Activated T-cell treated with anti-CD3 and anti-CD28 coated beads, Interleukin-2, amount 50 U/mL, for 1 hour (primary cell): ENCODE results near the gene PIGO.
A peak's percentile ranks its signal among the peaks of the same experiment; 100 is the strongest.

Experiments used
- DNase-seq: peaks from one replicate; pipeline ENCODE4 v3.0.0-alpha.2; 2020

The PIGO gene

DNA sequence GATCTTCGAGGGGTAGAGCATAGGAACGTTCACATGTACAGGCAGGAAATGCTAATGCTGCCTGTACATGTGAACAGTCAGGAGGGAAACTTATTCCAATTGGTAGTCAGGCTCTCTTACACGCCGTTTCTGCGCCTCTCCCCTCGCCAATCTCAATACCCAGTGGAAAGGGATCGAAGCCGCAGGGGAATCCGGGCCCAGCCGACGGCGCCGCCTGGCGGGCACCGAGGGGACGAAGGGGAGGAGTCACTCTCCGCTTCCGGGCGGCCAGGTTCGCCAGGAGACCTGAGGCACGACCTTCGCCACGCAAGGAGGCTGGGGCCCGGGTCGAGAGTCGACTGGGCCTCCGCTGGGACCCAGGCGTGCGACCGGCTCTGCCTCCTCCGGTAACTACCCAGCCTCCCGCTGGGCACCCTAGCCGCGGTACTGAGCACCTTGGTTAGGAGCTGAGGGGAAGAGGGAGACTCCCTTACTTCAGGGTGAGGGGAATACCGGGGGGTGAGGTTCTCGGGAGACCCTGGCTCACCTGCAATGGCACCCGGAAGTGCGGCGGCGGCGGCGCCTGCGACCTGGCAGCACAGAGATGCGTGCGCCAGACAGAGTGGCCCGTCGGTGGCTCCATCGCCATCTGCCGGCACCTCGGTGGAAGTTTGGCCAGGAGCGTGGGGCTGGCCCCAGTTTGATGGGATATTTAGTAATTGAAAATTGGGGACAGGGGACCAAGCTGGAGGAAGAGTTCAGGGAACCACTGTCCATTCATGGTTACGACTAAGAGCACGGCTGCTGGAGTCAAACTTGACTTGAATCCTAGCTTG, at the start of gene PIGO:
Gene PIGO (minus strand): TSS at position 557 of the 815 bp plus-strand sequence. CDS start 1,026 bp downstream, outside the sequence.
- peak; percentile 90 for DNase-seq

DNA sequence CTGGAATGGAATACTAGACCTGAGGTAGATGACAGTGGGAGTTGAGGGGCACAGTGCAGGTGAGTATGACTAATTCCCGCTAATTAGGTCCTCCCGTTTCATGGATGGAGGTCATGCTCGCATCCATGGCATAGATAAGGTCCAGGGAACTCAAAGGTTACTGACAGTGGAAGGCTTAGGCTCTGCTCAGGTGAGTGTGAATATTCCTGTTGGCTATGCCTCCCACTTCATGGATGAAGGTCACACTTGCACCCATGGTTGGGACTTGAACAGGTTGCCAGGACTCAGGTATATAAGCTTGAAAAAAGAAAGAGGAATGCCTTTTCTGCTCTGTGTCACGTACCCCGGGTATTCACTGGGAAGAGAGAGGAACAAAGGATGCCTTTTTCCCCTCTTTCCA, 45.6 kb upstream of the PIGO start:
- no peak for DNase-seq

DNA sequence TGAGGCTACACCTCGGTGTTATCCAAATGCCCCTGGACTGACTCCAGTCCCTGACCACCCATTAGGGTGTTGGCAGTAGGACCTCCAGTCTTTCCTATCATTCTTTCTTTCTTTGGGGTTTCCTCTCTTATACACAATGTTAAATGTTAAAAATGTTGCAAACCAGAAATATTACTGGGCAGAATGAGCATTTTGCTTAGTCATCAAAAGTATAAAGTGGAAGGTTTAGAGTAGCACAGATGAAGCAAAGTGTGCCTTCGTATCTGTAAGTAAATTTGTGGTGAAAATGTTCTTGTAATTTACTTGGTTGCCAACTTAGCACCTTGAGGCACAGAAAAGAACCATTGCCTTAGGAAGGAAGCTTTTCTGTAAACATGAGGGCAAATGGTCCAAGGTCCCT, 43.7 kb upstream of the PIGO start:
- DNase-seq, result no peak

DNA sequence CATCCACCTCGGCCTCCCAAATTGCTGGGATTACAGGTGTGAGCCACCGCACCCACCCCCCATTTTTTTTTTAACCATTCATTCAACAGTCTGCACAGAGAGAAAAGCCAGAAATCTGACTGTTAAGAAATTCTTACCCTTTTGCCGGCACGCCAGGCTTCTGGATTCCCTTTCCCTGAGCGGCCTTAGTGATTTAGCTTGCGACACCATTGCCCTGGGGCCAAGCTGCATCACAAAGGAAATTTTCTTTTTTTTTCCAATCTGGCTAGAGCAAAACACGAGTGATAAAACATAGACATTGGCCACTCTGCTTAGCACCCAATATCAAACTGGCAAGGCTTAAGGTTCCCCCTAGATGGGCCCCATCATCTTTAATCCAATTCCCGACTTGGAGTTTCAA, 40.5 kb upstream of the PIGO start:
- DNase-seq, result no peak

- DNase-seq, result no peak
Observed at GRCh38 chr9:35135988-35136387, 39.6 kb upstream of the PIGO start.

DNA sequence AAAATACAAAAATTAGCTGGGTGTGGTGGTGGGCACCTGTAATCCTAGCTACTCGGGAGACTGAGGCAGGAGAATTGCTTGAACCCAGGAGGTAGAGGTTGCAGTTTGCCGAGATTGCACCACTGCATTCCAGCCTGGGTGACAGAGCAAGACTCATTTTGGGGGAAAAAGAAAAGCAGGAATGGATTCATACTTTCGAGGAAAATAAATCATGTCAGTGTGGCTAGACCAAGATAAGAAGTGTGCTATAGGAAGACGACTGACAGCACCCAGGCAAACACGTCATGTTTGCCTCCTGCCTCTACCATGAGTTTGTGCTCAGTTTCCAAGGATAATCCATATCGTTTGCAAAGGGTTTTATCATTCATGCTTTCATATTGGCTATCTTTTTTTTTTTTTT, 38.5 kb upstream of the PIGO start:
- no peak for DNase-seq

DNA sequence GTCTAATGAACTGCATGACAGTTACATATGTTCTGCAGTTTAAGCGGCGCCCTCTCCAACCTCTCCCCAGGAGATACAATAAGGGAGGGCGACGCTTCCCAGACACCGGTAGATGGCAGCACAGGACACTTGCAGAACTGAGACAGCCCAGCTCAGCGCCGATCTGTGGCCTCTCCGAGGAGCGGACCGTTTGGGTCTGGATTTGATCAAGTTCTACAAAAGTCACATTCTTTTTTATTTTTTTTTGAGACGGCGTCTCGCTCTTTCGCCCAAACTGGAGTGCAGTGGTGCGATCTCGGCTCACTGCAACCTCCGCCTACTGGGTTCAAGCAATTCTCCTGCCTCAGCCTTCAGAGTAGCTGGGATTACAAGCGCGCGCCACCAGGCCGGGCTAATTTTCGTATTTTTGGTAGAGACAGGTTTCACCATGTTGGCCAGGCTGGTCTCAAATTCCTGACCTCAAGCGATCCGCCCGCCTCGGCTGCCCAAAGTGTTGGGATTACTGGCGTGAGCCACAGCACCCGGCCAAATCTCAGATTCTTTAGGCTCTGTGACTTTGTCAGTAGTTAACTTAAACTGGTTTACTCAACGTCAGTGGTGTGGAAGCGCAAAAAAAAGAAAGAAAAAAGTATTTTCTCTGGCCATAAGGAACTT, 20.6 kb upstream of the PIGO start:
- peak; percentile 78 for DNase-seq

- no peak for DNase-seq
Observed at GRCh38 chr9:35116539-35116897, 20.1 kb upstream of the PIGO start.

DNA sequence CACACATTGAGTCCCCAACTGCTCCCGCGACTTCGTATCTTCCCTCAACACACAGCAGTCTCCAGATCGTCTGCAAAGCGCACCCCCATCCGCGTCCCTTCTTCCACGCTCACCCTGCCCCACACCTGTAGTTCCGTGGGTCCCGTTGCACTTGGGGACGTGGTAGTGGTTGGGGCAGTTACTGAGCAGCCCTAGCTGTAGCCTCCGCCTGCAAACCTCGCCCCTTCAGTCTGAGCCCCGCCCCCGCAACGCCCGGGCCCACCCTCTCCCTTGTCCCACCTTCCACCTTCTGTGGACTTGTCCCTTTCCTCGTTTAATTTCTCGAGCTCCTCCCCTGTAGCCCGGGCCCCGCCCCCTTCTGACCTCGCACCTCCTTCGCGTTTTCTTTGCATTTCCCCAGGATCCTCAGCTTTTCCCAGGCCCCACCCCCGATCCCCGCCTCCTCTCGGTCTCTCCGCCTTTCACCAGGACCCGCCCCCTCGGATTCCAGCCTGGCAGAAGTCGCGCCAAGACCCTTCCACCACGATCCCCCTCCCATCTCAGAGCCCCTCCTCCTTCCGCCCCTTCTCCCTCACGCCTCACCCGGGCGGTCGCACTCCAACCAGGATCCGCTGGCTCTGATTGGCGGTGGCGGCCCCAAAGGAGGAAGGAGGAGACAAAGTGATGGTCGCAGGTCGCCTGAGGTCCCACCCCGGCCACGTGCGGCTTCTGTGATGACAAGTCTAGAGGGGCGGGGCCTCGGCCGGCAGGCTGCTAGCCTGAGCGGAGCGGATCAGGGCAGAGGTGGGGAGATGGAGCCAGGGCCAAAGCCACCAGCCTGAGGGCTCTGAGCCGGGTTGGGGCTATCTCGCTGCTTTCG, 19.5 kb upstream of the PIGO start, which contains the start of gene ATOSB:
Gene ATOSB (minus strand): TSS at position 183 of the 859 bp plus-strand sequence. CDS start 7,588 bp downstream, outside the sequence.
- DNase-seq, result peak; percentile 91

DNA sequence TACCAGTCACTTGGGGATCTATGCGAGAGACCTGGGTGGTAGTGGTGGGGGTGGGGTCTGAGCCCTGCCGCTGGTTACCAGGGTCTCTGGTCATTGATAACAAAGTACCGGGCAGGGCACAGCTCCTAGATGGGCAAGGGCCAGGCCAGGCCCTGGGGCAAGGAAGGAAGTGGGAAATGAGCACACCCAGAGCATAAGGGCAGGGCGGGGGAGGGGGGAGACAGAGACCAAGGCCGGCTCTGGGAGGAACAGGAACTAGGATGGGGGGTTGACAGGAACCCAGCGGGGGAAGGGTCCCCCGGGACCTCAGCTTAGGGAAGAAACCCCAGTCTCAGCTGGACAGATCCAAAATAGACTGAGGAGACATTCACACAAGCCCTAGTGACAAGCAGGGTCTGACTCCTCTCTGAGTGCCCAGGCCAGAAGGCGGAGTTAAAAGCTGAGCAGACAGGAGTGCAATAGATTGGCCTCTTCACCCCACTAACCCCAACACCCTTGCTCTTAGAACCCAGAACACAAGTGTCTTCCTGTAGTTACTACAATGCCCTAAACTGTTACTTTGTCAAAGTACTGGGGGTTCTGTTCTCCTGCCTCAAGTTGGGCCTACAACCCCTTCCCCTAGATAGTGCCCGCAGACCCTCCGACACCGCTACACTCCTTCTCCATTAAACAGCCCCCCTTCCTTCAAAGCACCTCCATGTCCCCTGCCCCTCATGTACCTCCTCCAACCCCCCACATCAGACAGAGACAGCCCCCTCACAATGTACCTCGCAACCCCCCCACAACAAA, 18.6 kb upstream of the PIGO start:
- peak; percentile 33 for DNase-seq

DNA sequence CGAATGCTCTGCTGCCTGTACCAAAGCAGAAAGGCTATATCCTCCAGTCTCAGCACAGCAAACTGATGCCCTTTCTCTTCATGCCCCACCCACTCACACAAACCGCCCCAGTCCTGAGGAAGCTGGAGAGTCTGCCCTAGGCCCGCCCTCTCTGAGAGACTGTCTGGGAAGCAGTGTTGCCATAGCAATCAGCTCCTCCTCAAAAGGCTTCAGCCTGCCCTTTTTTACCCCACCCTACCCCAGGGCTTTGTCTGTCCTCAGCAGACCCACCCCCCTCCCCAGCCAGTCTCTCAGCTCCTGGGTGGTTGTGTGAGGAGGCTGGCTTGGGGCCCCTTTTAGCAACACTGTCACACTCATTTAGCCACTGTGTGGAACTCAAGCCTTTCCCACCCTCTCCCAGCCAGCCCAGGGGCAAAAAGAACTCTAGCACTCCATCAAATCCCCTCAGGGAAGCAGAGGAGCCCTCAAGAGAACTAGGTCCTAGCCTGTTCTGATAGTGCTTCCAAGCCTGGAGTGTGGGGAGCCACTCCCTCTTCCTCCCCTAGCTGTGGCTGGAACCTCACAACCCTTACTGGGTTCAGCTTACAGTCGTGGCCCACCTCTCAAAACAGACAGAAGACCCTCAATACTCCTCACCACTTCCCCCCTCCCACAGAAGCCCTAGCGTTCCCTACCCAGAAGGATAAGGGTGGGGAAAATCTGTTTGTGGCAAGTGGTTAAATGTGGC, 17.9 kb upstream of the PIGO start:
- DNase-seq, result peak; percentile 65

GRCh38 chr9:35112257-35113020, 16.0 kb upstream of the PIGO start:
- no peak for DNase-seq

GRCh38 chr9:35111001-35111933, 14.9 kb upstream of the PIGO start:
- peak; percentile 96 for DNase-seq

DNA sequence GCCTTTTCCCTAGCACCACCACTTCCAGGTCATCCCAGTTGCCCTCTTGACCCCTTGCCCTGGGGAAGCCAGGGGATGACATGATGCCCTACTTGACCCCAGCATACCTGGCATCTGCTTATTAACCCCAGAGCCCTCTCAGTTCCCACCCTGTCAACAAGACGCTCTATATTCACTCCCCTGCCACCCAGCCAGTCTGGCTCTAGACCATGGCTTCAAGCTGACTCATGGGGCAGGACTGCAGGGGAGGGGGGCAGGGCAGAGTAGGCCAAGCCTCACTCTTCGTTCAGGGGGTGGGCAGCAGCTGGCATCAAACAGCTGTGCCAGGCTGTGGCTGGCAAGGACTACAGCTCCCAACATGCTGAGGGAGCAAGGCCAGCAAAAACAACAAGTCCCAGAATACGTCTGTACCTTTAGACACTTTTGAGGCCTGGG, 14.0 kb upstream of the PIGO start:
- no peak for DNase-seq

- DNase-seq, result no peak
Observed at GRCh38 chr9:35108946-35109575, 12.7 kb upstream of the PIGO start.

- DNase-seq, result no peak
Observed at GRCh38 chr9:35108461-35108860, 12.1 kb upstream of the PIGO start.

- DNase-seq, result no peak
Observed at GRCh38 chr9:35107297-35108290, 11.2 kb upstream of the PIGO start.

GRCh38 chr9:35106343-35106730, 9.9 kb upstream of the PIGO start:
- no peak for DNase-seq
